GM12878 (cell line): Measurements from ENCODE around the gene SFSWAP. TPM values are rescaled to one million over a fixed set of nuclear protein-coding genes. Genes with fewer than 3 reads are reported as not detected.

Source experiments
- DPF2 ChIP-seq: fragments of 450-650 bp; IDR thresholded peaks from 2 replicates; pipeline ENCODE4 v1.6.1; 2017; ENCODE audit warnings: mild to moderate bottlenecking
- E4F1 ChIP-seq: fragments of 450-650 bp; IDR thresholded peaks from 2 replicates; pipeline ENCODE4 v1.6.1; 2018; ENCODE audit warnings: borderline replicate concordance, mild to moderate bottlenecking; ENCODE audit not compliant: partially characterized antibody
- EGR1 ChIP-seq, 2 experiments: IDR thresholded peaks; 1 replicate in 1 of 2; 2 replicates in 1 of 2; pipeline ENCODE4 v1.6.1; 2011 to 2012; ENCODE audit warnings: low read depth in 2 of 2, low read length in 2 of 2, borderline replicate concordance in 1 of 2, mild to moderate bottlenecking in 1 of 2, moderate library complexity in 1 of 2
- ESRRA ChIP-seq: IDR thresholded peaks from 2 replicates; pipeline ENCODE4 v1.6.1; 2012; ENCODE audit warnings: mild to moderate bottlenecking, low read length, improper control_type of control experiment
- HSF1 ChIP-seq: fragments of 150-350 bp; IDR thresholded peaks from 2 replicates; pipeline ENCODE4 v1.6.1; 2014; ENCODE audit warnings: mild to moderate bottlenecking, low read depth, low read length
- IRF5 ChIP-seq: fragments of 450-650 bp; IDR thresholded peaks from 2 replicates; pipeline ENCODE4 v1.6.1; 2017; ENCODE audit warnings: borderline replicate concordance
- NFYB ChIP-seq: IDR thresholded peaks from 2 replicates; pipeline ENCODE4 v1.6.1; 2011; ENCODE audit warnings: low read depth, mild to moderate bottlenecking, low read length, improper control_type of control experiment, moderate library complexity; ENCODE audit not compliant: insufficient read depth
- NR2C2 ChIP-seq: IDR thresholded peaks from 2 replicates; pipeline ENCODE4 v1.6.1; 2011; ENCODE audit warnings: borderline replicate concordance, low read depth; ENCODE audit not compliant: control insufficient read depth, insufficient read length
- NR2F1 ChIP-seq: fragments of 450-650 bp; conservative IDR thresholded peaks from 2 replicates; pipeline ENCODE4 v1.6.1; 2017; ENCODE audit warnings: mild to moderate bottlenecking
- NRF1 ChIP-seq: conservative IDR thresholded peaks from 2 replicates; pipeline ENCODE4 v1.6.1; 2011; ENCODE audit warnings: mild to moderate bottlenecking, low read depth, low read length, improper control_type of control experiment
- RAD51 ChIP-seq: fragments of 450-650 bp; IDR thresholded peaks from 2 replicates; pipeline ENCODE4 v1.6.1; 2016; ENCODE audit warnings: moderate library complexity, mild to moderate bottlenecking, inconsistent platforms
- WRNIP1 ChIP-seq: IDR thresholded peaks from 2 replicates; pipeline ENCODE4 v1.6.1; 2011; ENCODE audit warnings: low read depth, low read length, improper control_type of control experiment, borderline replicate concordance
- ZNF24 ChIP-seq: fragments of 450-650 bp; IDR thresholded peaks from 2 replicates; pipeline ENCODE4 v1.6.1; 2017; ENCODE audit warnings: antibody characterized with exemption, mild to moderate bottlenecking
- ZNF274 ChIP-seq: IDR thresholded peaks from one replicate; pipeline ENCODE4 v1.8.0; 2011; ENCODE audit not compliant: insufficient read length, insufficient read depth
- polyA plus RNA-seq, 11 experiments: library from polyadenylated mRNA; depleted of rRNA in 4 of 11; unstranded in 6 of 11; stranded (reverse) in 5 of 11; fragments of >200 nt; fragmentation: Nextera tagmentation in 4 of 11; fragmentation: Illumina TruSeq in 1 of 11; extraction: Ambion mirVana in 4 of 11; extraction: Trizol in 1 of 11; gene quantifications; 1 replicate in 1 of 11; 2 replicates in 10 of 11; pipeline versions ENCODE4 v1.2.1 to v1.2.3, GENCODE V29; 2011 to 2016; ENCODE audit warnings: inconsistent platforms in 2 of 11, missing spikeins in 2 of 11, low read depth in 1 of 11
- total RNA-seq, 4 experiments: library from RNA; depleted of rRNA in 3 of 4; stranded (reverse); fragments of >200 nt in 3 of 4; fragmentation: Illumina TruSeq in 1 of 4; extraction: Trizol in 1 of 4; gene quantifications; 2 replicates each; pipeline versions ENCODE4 v1.2.1 to v1.2.3, GENCODE V29; 2013 to 2021

The SFSWAP gene
- total and polyA plus RNA-seq, 10 of the 15 experiments (the other 5 are each of a cell fraction or from before 2014, with no cell fraction given), result 1.8 to 48.6 (median 25.0) TPM

- TF ChIP-seq E4F1 (no peak), NRF1 (no peak), DPF2 (no peak), NR2F1 (no peak), NFYB (no peak), WRNIP1 (no peak), IRF5 (no peak), RAD51 (no peak), NR2C2 (no peak), EGR1 (IDR thresholded peaks at IDR 0.05; ENCODE audit: borderline replicate concordance in 1 of 2, low read depth in 2 of 2, low read length in 2 of 2) (no peak), HSF1 (no peak), ZNF274 (no peak), ZNF24 (no peak), ESRRA (no peak)
Observed at GRCh38 chr12:131720921-131721320, 10.0 kb downstream of the SFSWAP start (continued).
